WTC11 (cell line): ENCODE results near the gene RASGEF1C.

Source experiments
- ATF1 ChIP-seq: sonication (generic); formaldehyde crosslinking; IDR thresholded peaks from 2 replicates; pipeline ENCODE4 v1.8.1; 2023; ENCODE audit warnings: mild to moderate bottlenecking, moderate library complexity, missing genetic modification reagents
- CTCF ChIP-seq: fragments of 200-600 bp; IDR thresholded peaks from 2 replicates; pipeline ENCODE4 v1.8.0; 2022; ENCODE audit warnings: antibody characterized with exemption
- NR1H2 ChIP-seq: sonication (generic); formaldehyde crosslinking; IDR thresholded peaks from 2 replicates; pipeline ENCODE4 v1.9.0; 2021; ENCODE audit warnings: mild to moderate bottlenecking, moderate library complexity, missing genetic modification reagents
- RORB ChIP-seq: fragments of 250-450 bp; sonication (Bioruptor Pico); IDR thresholded peaks from 2 replicates; pipeline ENCODE4 v1.9.0; 2021; ENCODE audit warnings: mild to moderate bottlenecking

- no peak for TF ChIP-seq CTCF
- TF ChIP-seq RORB = no peak
- no peak for TF ChIP-seq ATF1 (CRISPR knock-in tag)
- TF ChIP-seq NR1H2 (CRISPR knock-in tag) = no peak
These were observed 79.5 kb downstream of the RASGEF1C start for GRCh38 chr5:180129291-180130190.
